PC-3 (cell line): ENCODE measurements around the gene IFNW1. TPM values are rescaled to one million over a fixed set of nuclear protein-coding genes. Genes with fewer than 3 reads are reported as not detected.

Experiments
- ATAC-seq: fragments of 200-7000 bp; cut with Tn5 transposase; 2 replicates; pipeline ENCODE4 v1.9.1; 2020; ENCODE audit warnings: mild to moderate bottlenecking, moderate library complexity
- BruUV-seq: library from RNA; stranded (reverse); fragments of 400-500 nt; replicated peaks from 2 replicates; lab custom pipeline; 2021; lab: Mats Ljungman, UMichigan
- CTCF ChIA-PET: fragments of 300-600 bp; sonication (Branson Sonifier 250); formaldehyde crosslinking; loops from one replicate; lab custom pipeline; 2022; ENCODE audit warnings: antibody characterized with exemption; lab: Charles Lee
- POLR2A ChIA-PET: fragments of 300-600 bp; sonication (Branson Sonifier 250); formaldehyde crosslinking; loops from one replicate; lab custom pipeline; 2022; ENCODE audit warnings: antibody characterized with exemption; ENCODE audit not compliant: unreplicated experiment; lab: Charles Lee
- DNase-seq: peaks from one replicate; pipeline ENCODE4 v3.0.0-alpha.2; 2015
- H2AFZ ChIP-seq: fragments of 300-600 bp; sonication (generic); 2 replicates; pipeline ENCODE4 v1.6.0; 2016; ENCODE audit warnings: antibody characterized with exemption, low read length
- H3F3A ChIP-seq: fragments of 300-600 bp; sonication (generic); one replicate; pipeline ENCODE4 v1.6.0; 2017; ENCODE audit warnings: antibody characterized with exemption, low read length, control low read depth, mild to moderate bottlenecking; ENCODE audit not compliant: unreplicated experiment
- H3K27ac ChIP-seq: fragments of 300-600 bp; sonication (generic); 2 replicates; pipeline ENCODE4 v1.5.1; 2016; ENCODE audit warnings: mild to moderate bottlenecking, low read length
- H3K27me3 ChIP-seq: fragments of 300-600 bp; sonication (generic); 2 replicates; pipeline ENCODE4 v1.6.1; 2016; ENCODE audit warnings: low read length, mixed read lengths
- H3K36me3 ChIP-seq: fragments of 300-600 bp; sonication (generic); 2 replicates; pipeline ENCODE4 v1.6.1; 2016; ENCODE audit warnings: low read depth, mixed run types, low read length, mixed read lengths
- H3K4me1 ChIP-seq: fragments of 300-600 bp; sonication (generic); 2 replicates; pipeline ENCODE4 v1.5.1; 2016; ENCODE audit warnings: low read length; ENCODE audit not compliant: insufficient read depth
- H3K4me2 ChIP-seq: fragments of 300-600 bp; sonication (generic); 2 replicates; pipeline ENCODE4 v1.6.0; 2016; ENCODE audit warnings: low read length
- H3K4me3 ChIP-seq: fragments of 300-600 bp; sonication (generic); 2 replicates; pipeline ENCODE4 v1.5.1; 2016; ENCODE audit warnings: mild to moderate bottlenecking, low read length, mixed read lengths
- H3K79me2 ChIP-seq: fragments of 300-600 bp; sonication (generic); 2 replicates; pipeline ENCODE4 v1.6.1; 2017; ENCODE audit warnings: low read length, mixed read lengths
- H3K9ac ChIP-seq: fragments of 300-600 bp; sonication (generic); 2 replicates; pipeline ENCODE4 v1.6.0; 2016; ENCODE audit warnings: mild to moderate bottlenecking, low read length
- H3K9me2 ChIP-seq: fragments of 300-600 bp; sonication (generic); replicated peaks from 2 replicates; pipeline ENCODE4 v1.6.1; 2016; ENCODE audit warnings: mixed run types, low read length, mixed read lengths
- H3K9me3 ChIP-seq: fragments of 300-600 bp; sonication (generic); 2 replicates; pipeline ENCODE4 v1.6.1; 2016; ENCODE audit warnings: low read length, mixed read lengths
- H4K20me1 ChIP-seq: fragments of 300-600 bp; sonication (generic); 2 replicates; pipeline ENCODE4 v1.6.1; 2016; ENCODE audit warnings: low read length, mixed read lengths
- CTCF ChIP-seq: fragments of 300-600 bp; sonication (generic); conservative IDR thresholded peaks from 2 replicates; pipeline ENCODE4 v1.5.1; 2017; ENCODE audit warnings: antibody characterized with exemption, low read depth, mild to moderate bottlenecking, low read length
- EZH2 ChIP-seq: fragments of 300-600 bp; sonication (generic); IDR thresholded peaks from one replicate; pipeline ENCODE4 v1.6.1; 2017; ENCODE audit warnings: antibody characterized with exemption, mild to moderate bottlenecking, low read length; ENCODE audit not compliant: unreplicated experiment
- EZH2phosphoT487 ChIP-seq: fragments of 300-600 bp; sonication (generic); IDR thresholded peaks from 2 replicates; pipeline ENCODE4 v1.6.1; 2018; ENCODE audit warnings: mild to moderate bottlenecking, antibody characterized with exemption, low read length, borderline replicate concordance
- intact Hi-C: fragments of 100-400 bp; cut with micrococcal nuclease; formaldehyde crosslinking; loops from 2 replicates; pipeline ENCODE4 v1.9.0; 2023
- total RNA-seq: library from RNA; depleted of rRNA; stranded (reverse); fragments of >200 nt; gene quantifications from 2 replicates; pipeline ENCODE4 v1.2.3, GENCODE V29; 2014; rRNA removed

IFNW1 gene
- total RNA-seq, 1 experiment from 2014 or later, result not detected

GRCh38 chr9:21095561-21095960 is 46.1 kb downstream of the IFNW1 start:
- Histone ChIP-seq H3K9me3 (no peaks in the 10 kb centered on the region), H3K27me3 (no peaks in the 10 kb centered on the region), H3F3A (no peaks in the 10 kb centered on the region), H3K4me1 (peaks cover 9% of the 10 kb centered on the region), H3K9ac (no peak overlapping the region), H3K9me2 (no peaks in the 10 kb centered on the region), H3K4me3 (no peak overlapping the region), H3K79me2 (no peaks in the 10 kb centered on the region), H4K20me1 (no peaks in the 10 kb centered on the region), H3K4me2 (no peak overlapping the region), H2AFZ (no peak overlapping the region), H3K27ac (no peak overlapping the region), H3K36me3 (no peaks in the 10 kb centered on the region)
- POLR2A ChIA-PET, result no interaction called here
- intact Hi-C loops, result no loop called here
- DNase-seq (peak; percentile 28), ATAC-seq (peak; percentile 35; the same call in 1 of the 2 replicates)
- BruUV-seq, result no TSS peak
- TF ChIP-seq EZH2, result no peak
- no peak for TF ChIP-seq EZH2phosphoT487
- no peak for TF ChIP-seq CTCF
- CTCF ChIA-PET, result no interaction called here

Other genes starting within 250 kb of the IFNW1 start
- gene HACD4, start 110.2 kb downstream of the IFNW1 start, total RNA-seq, result not detected in 2 replicates
- not detected in 2 replicates for gene IFNB1, start 63.9 kb downstream of the IFNW1 start, total RNA-seq
- not detected in 2 replicates for gene IFNA21, start 24.8 kb upstream of the IFNW1 start, total RNA-seq
- gene IFNA4, start 45.8 kb upstream of the IFNW1 start, total RNA-seq, result not detected in 2 replicates
- not detected in 2 replicates for gene IFNA7, start 60.4 kb upstream of the IFNW1 start, total RNA-seq
- not detected in 2 replicates for gene IFNA10, start 65.3 kb upstream of the IFNW1 start, total RNA-seq
- not detected in 2 replicates for gene IFNA16, start 75.5 kb upstream of the IFNW1 start, total RNA-seq
- not detected in 2 replicates for gene IFNA17, start 86.4 kb upstream of the IFNW1 start, total RNA-seq
- gene IFNA14, start 98.2 kb upstream of the IFNW1 start, total RNA-seq, result not detected in 2 replicates
- gene IFNA5, start 163.5 kb upstream of the IFNW1 start, total RNA-seq, result not detected in 2 replicates
- gene KLHL9, start 193.6 kb upstream of the IFNW1 start, total RNA-seq, result 7.5 and 11.2 TPM in 2 replicates
- not detected in 2 replicates for gene IFNA6, start 209.1 kb upstream of the IFNW1 start, total RNA-seq
- gene IFNA13, start 226.2 kb upstream of the IFNW1 start, total RNA-seq, result not detected in 2 replicates
- gene IFNA2, start 243.6 kb upstream of the IFNW1 start, total RNA-seq, result not detected in 2 replicates